Fibroblast of peridontal ligament (primary cell): Measurements from ENCODE around the gene HLF.

Experiments
- DNase-seq: peaks from one replicate; pipeline ENCODE4 v3.0.0-alpha.2; 2010; ENCODE audit errors: extremely low read depth

The HLF gene

GRCh38 chr17:55354010-55354409 lies 89.2 kb downstream of the HLF start:
- no peak for DNase-seq

GRCh38 chr17:55354941-55355340 lies 90.2 kb downstream of the HLF start:
- DNase-seq, result no peak

- DNase-seq, result peak; percentile 68
Measured at GRCh38 chr17:55356434-55357328, 91.9 kb downstream of the HLF start.

- no peak for DNase-seq
Measured at GRCh38 chr17:55360971-55361370, 96.2 kb downstream of the HLF start.

GRCh38 chr17:55363033-55363432 lies 98.3 kb downstream of the HLF start:
- no peak for DNase-seq

- DNase-seq, result no peak
Measured at GRCh38 chr17:55366020-55366481, 101.3 kb downstream of the HLF start.

- DNase-seq, result no peak
Measured at GRCh38 chr17:55368706-55369105, 103.9 kb downstream of the HLF start.
